Neural cell (in vitro differentiated cells): Measurements from ENCODE around the gene ZBTB6. TPM values are rescaled to one million over a fixed set of nuclear protein-coding genes. Genes with fewer than 3 reads are reported as not detected.

ENCODE experiments used
- H2AFZ ChIP-seq: fragments of 200-600, 300-800 bp; sonication (generic), shearing (Covaris generic); 2 replicates; pipeline ENCODE4 v1.6.0; 2014; ENCODE audit warnings: low read depth, mild to moderate bottlenecking, antibody characterized with exemption, low read length, moderate library complexity
- H3F3A ChIP-seq: fragments of 200-600 bp; shearing (Covaris generic); 2 replicates; pipeline ENCODE4 v1.6.1; 2016; ENCODE audit warnings: mild to moderate bottlenecking, moderate library complexity, mixed read lengths, antibody characterized with exemption, low read length; ENCODE audit not compliant: insufficient read depth, poor library complexity, severe bottlenecking
- H3K27ac ChIP-seq: fragments of 200-600, 300-800 bp; sonication (generic), shearing (Covaris generic); 2 replicates; pipeline ENCODE4 v1.5.1; 2014; ENCODE audit warnings: mild to moderate bottlenecking, low read length, moderate library complexity
- H3K27me3 ChIP-seq: fragments of 300-800, 200-600 bp; sonication (generic), shearing (Covaris generic); 2 replicates; pipeline ENCODE4 v1.6.0; 2014; ENCODE audit warnings: mild to moderate bottlenecking, low read depth, low read length, moderate library complexity; ENCODE audit not compliant: insufficient read depth
- H3K36me3 ChIP-seq: fragments of 300-800, 200-600 bp; sonication (generic), shearing (Covaris generic); 2 replicates; pipeline ENCODE4 v1.5.1; 2014; ENCODE audit warnings: mild to moderate bottlenecking, antibody characterized with exemption, low read length, moderate library complexity; ENCODE audit not compliant: insufficient read depth
- H3K4me2 ChIP-seq: fragments of 300-800, 200-600 bp; sonication (generic), shearing (Covaris generic); 2 replicates; pipeline ENCODE4 v1.6.0; 2014; ENCODE audit warnings: mild to moderate bottlenecking, low read length
- H3K4me3 ChIP-seq: fragments of 300-800, 200-600 bp; sonication (generic), shearing (Covaris generic); 2 replicates; pipeline ENCODE4 v1.5.1; 2014; ENCODE audit warnings: mild to moderate bottlenecking, low read length, moderate library complexity
- H3K79me2 ChIP-seq: fragments of 200-600 bp; shearing (Covaris generic); replicated peaks from 2 replicates; pipeline ENCODE4 v1.6.0; 2014; ENCODE audit warnings: mild to moderate bottlenecking, low read length, moderate library complexity; ENCODE audit not compliant: insufficient read depth
- H3K9ac ChIP-seq: fragments of 300-800, 200-600 bp; sonication (generic), shearing (Covaris generic); 2 replicates; pipeline ENCODE4 v1.6.1; 2016; ENCODE audit warnings: mild to moderate bottlenecking, low read length, mixed read lengths
- H3K9me2 ChIP-seq: fragments of 200-600 bp; shearing (Covaris generic); 2 replicates; pipeline ENCODE4 v1.6.1; 2016; ENCODE audit warnings: mild to moderate bottlenecking, low read length, mixed read lengths; ENCODE audit not compliant: insufficient read depth
- H3K9me3 ChIP-seq: fragments of 200-600, 300-800 bp; sonication (generic), shearing (Covaris generic); 2 replicates; pipeline ENCODE4 v1.6.1; 2016; ENCODE audit warnings: mild to moderate bottlenecking, mixed run types, low read length, moderate library complexity, mixed read lengths
- H4K20me1 ChIP-seq: fragments of 200-600 bp; shearing (Covaris generic); 2 replicates; pipeline ENCODE4 v1.6.1; 2016; ENCODE audit warnings: mild to moderate bottlenecking, mixed run types; ENCODE audit not compliant: insufficient read depth
- CTCF ChIP-seq: fragments of 450-650 bp; IDR thresholded peaks from 2 replicates; pipeline ENCODE4 v1.5.1; 2014; ENCODE audit warnings: antibody characterized with exemption, mild to moderate bottlenecking, moderate library complexity; ENCODE audit not compliant: poor library complexity, severe bottlenecking
- EP300 ChIP-seq: fragments of 450-650 bp; conservative IDR thresholded peaks from 2 replicates; pipeline ENCODE4 v1.6.1; 2014; ENCODE audit warnings: antibody characterized with exemption, mild to moderate bottlenecking, moderate library complexity; ENCODE audit not compliant: poor library complexity, severe bottlenecking
- EZH2 ChIP-seq: fragments of 200-600, 300-800 bp; shearing (Covaris generic), sonication (generic); IDR thresholded peaks from 2 replicates; pipeline ENCODE4 v1.6.1; 2014; ENCODE audit warnings: antibody characterized with exemption, low read length, borderline replicate concordance, mild to moderate bottlenecking; ENCODE audit not compliant: insufficient read depth, poor library complexity, severe bottlenecking
- MXI1 ChIP-seq: fragments of 450-650 bp; conservative IDR thresholded peaks from 2 replicates; pipeline ENCODE4 v1.6.1; 2014; ENCODE audit warnings: antibody characterized with exemption, mild to moderate bottlenecking; ENCODE audit not compliant: poor library complexity, severe bottlenecking
- POLR2AphosphoS5 ChIP-seq: IDR thresholded peaks from 2 replicates; pipeline ENCODE4 v1.6.1; 2012
- RAD21 ChIP-seq: fragments of 450-650 bp; conservative IDR thresholded peaks from 2 replicates; pipeline ENCODE4 v1.6.1; 2014; ENCODE audit warnings: antibody characterized with exemption, mild to moderate bottlenecking, moderate library complexity
- REST ChIP-seq: IDR thresholded peaks from 2 replicates; pipeline ENCODE4 v1.6.1; 2012; ENCODE audit warnings: borderline replicate concordance
- SMC3 ChIP-seq: fragments of 450-650 bp; conservative IDR thresholded peaks from 2 replicates; pipeline ENCODE4 v1.6.1; 2014; ENCODE audit warnings: antibody characterized with exemption, mild to moderate bottlenecking, moderate library complexity; ENCODE audit not compliant: poor library complexity
- TAF1 ChIP-seq: IDR thresholded peaks from 2 replicates; pipeline ENCODE4 v1.6.1; 2012; ENCODE audit warnings: low read depth
- polyA plus RNA-seq: library from polyadenylated mRNA; depleted of rRNA; stranded (reverse); fragments of >200 nt; gene quantifications from 2 replicates; pipeline ENCODE4 v1.2.3, GENCODE V29; 2014

Gene ZBTB6
- polyA plus RNA-seq, 1 donor from 2014 or later = 20.1 TPM

DNA sequence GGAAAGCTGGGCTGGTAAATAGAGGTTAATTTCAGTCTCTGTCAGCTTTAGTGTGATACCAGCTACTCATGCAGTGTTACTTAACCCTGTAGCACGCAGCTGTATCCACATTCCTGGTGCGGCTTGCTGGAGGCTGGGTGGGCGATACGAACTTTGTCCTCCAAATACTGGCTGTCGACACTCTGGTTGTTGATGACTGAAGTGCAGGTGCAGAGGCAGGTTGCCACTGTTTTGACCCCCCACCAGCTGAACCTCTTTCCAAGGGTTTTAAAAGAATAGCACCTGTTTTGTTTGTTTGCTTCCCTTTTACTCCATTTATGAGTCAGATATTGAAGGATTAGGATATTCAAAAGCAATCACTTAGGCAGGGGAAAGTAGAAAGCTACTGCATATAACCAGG lies 23.3 kb upstream of the ZBTB6 start:
- H3K9me3 ChIP-seq = no peaks in the 10 kb centered on the region
- H3K4me2 ChIP-seq = no peak overlapping the region
- no peaks in the 10 kb centered on the region for H3F3A ChIP-seq
- no peak overlapping the region for H3K9ac ChIP-seq
- H3K36me3 ChIP-seq = no peaks in the 10 kb centered on the region
- peaks cover 38% of the 10 kb centered on the region for H3K79me2 ChIP-seq
- H3K27ac ChIP-seq = no peak overlapping the region
- H3K4me3 ChIP-seq = no peak overlapping the region
- TF ChIP-seq SMC3 = no peak
- TF ChIP-seq RAD21 = no peak
- no peak for TF ChIP-seq MXI1
- no peak for TF ChIP-seq CTCF
- no peak for TF ChIP-seq EZH2
- H3K9me2 ChIP-seq = no peaks in the 10 kb centered on the region
- H3K27me3 ChIP-seq = no peaks in the 10 kb centered on the region
- H2AFZ ChIP-seq = no peak overlapping the region
- no peaks in the 10 kb centered on the region for H4K20me1 ChIP-seq

GRCh38 chr9:122931226-122932121 lies 18.4 kb upstream of the ZBTB6 start, which contains the start of gene ZBTB26:
Gene ZBTB26, minus strand, starts transcription at chr9:122931512. Its CDS starts 11,578 bp downstream, at chr9:122919934.
- no peaks in the 10 kb centered on the region for H3F3A ChIP-seq
- peak within 1 kb of the TSS; percentile 96 for H3K4me3 ChIP-seq
- peak within 1 kb of the TSS; percentile 86 for H3K27ac ChIP-seq
- peak within 1 kb of the TSS; percentile 96 for H2AFZ ChIP-seq
- H3K9ac ChIP-seq = peak within 1 kb of the TSS; percentile 95
- no peaks in the 10 kb centered on the region for H4K20me1 ChIP-seq
- H3K4me2 ChIP-seq = peak within 1 kb of the TSS; percentile 97
- no peaks in the 10 kb centered on the region for H3K27me3 ChIP-seq
- no peaks in the 10 kb centered on the region for H3K36me3 ChIP-seq
- no peak for TF ChIP-seq EZH2
- peak; percentile 53 for TF ChIP-seq REST
- TF ChIP-seq EP300 = peak; percentile 33
- no peak for TF ChIP-seq TAF1
- TF ChIP-seq CTCF = no peak
- peak; percentile 65 for TF ChIP-seq POLR2AphosphoS5
- no peak for TF ChIP-seq SMC3
- TF ChIP-seq RAD21 = peak; percentile 17
- TF ChIP-seq MXI1 = peak; percentile 53
- H3K79me2 ChIP-seq = peaks cover 74% of the 10 kb centered on the region
- no peaks in the 10 kb centered on the region for H3K9me2 ChIP-seq
- H3K9me3 ChIP-seq = no peaks in the 10 kb centered on the region
